GM12873 (cell line): ENCODE results near the gene CORO2B.

Experiments
- CTCF ChIP-seq: IDR thresholded peaks from 2 replicates; pipeline ENCODE4 v1.5.1; 2012; ENCODE audit warnings: low read depth, mild to moderate bottlenecking, moderate library complexity, low read length, control low read depth; ENCODE audit not compliant: insufficient read depth; ENCODE audit errors: missing control alignments

CORO2B gene

GRCh38 chr15:68704496-68705021 lies 125.8 kb downstream of the CORO2B start:
- no peak for TF ChIP-seq CTCF

GRCh38 chr15:68706256-68706655 lies 127.5 kb downstream of the CORO2B start:
- TF ChIP-seq CTCF = no peak

GRCh38 chr15:68706931-68707330 lies 128.1 kb downstream of the CORO2B start:
- no peak for TF ChIP-seq CTCF

- TF ChIP-seq CTCF = no peak
Measured at GRCh38 chr15:68707386-68707785, 128.6 kb downstream of the CORO2B start.

GRCh38 chr15:68709876-68710275 lies 131.1 kb downstream of the CORO2B start:
- no peak for TF ChIP-seq CTCF

GRCh38 chr15:68710536-68710935 lies 131.7 kb downstream of the CORO2B start:
- TF ChIP-seq CTCF = no peak

GRCh38 chr15:68711406-68711805 lies 132.6 kb downstream of the CORO2B start:
- no peak for TF ChIP-seq CTCF
